GM23338 (cell line): ENCODE data around the gene BMPR1B. TPM values are rescaled to one million over a fixed set of nuclear protein-coding genes. Genes with fewer than 3 reads are reported as not detected.

ENCODE experiments used
- ATAC-seq: fragments of 200-7000 bp; cut with Tn5 transposase; 3 replicates; pipeline ENCODE4 v1.9.1; 2020
- DNase-seq: peaks from one replicate; pipeline ENCODE4 v3.0.0-alpha.2; 2015; ENCODE audit warnings: low spot score
- H2AFZ ChIP-seq: fragments of 200-600 bp; sonication (generic); 2 replicates; pipeline ENCODE4 v1.8.0; 2016; ENCODE audit warnings: antibody characterized with exemption, mild to moderate bottlenecking, moderate library complexity
- H3F3A ChIP-seq: fragments of 200-600 bp; sonication (generic); replicated peaks from 2 replicates; pipeline ENCODE4 v1.8.0; 2017; ENCODE audit warnings: antibody characterized with exemption, mixed run types, low read depth
- H3K27ac ChIP-seq: fragments of 200-600 bp; sonication (generic); 2 replicates; pipeline ENCODE4 v1.6.1; 2016; ENCODE audit warnings: low read depth
- H3K27me3 ChIP-seq: fragments of 200-600 bp; sonication (generic); 2 replicates; pipeline ENCODE4 v1.8.0; 2016; ENCODE audit warnings: mild to moderate bottlenecking, mixed run types, moderate library complexity; ENCODE audit not compliant: insufficient read depth
- H3K36me3 ChIP-seq: fragments of 200-600 bp; sonication (generic); 2 replicates; pipeline ENCODE4 v1.8.0; 2016; ENCODE audit warnings: mild to moderate bottlenecking; ENCODE audit not compliant: insufficient read depth
- H3K4me1 ChIP-seq: fragments of 200-600 bp; sonication (generic); 2 replicates; pipeline ENCODE4 v1.8.0; 2016; ENCODE audit warnings: mild to moderate bottlenecking, moderate library complexity; ENCODE audit not compliant: insufficient read depth
- H3K4me2 ChIP-seq: fragments of 200-600 bp; sonication (generic); 2 replicates; pipeline ENCODE4 v1.7.1; 2017; ENCODE audit warnings: mixed run types
- H3K4me3 ChIP-seq: fragments of 200-600 bp; sonication (generic); 2 replicates; pipeline ENCODE4 v1.6.1; 2016; ENCODE audit warnings: mixed run types
- H3K79me2 ChIP-seq: fragments of 200-600 bp; sonication (generic); replicated peaks from 2 replicates; pipeline ENCODE4 v1.8.0; 2017; ENCODE audit warnings: mild to moderate bottlenecking; ENCODE audit not compliant: insufficient read depth
- H3K9me2 ChIP-seq: fragments of 200-600 bp; sonication (generic); 2 replicates; pipeline ENCODE4 v1.8.0; 2017; ENCODE audit not compliant: insufficient read depth
- H4K20me1 ChIP-seq: fragments of 200-600 bp; sonication (generic); replicated peaks from 2 replicates; pipeline ENCODE4 v1.8.0; 2017; ENCODE audit warnings: mild to moderate bottlenecking; ENCODE audit not compliant: insufficient read depth
- H3K27ac Mint-ChIP-seq: 2 replicates; pipeline ENCODE4 v1.8.0; 2020; ENCODE audit warnings: inconsistent platforms, mild to moderate bottlenecking, moderate library complexity, mixed read lengths
- H3K27me3 Mint-ChIP-seq: 3 replicates; pipeline ENCODE4 v1.8.0; 2022; ENCODE audit warnings: low read depth, mild to moderate bottlenecking, moderate library complexity, mixed read lengths, inconsistent platforms; ENCODE audit not compliant: insufficient read depth, poor library complexity
- H3K36me3 Mint-ChIP-seq: 3 replicates; pipeline ENCODE4 v1.8.0; 2021; ENCODE audit warnings: low read depth, mild to moderate bottlenecking, inconsistent platforms, moderate library complexity, mixed read lengths
- H3K4me1 Mint-ChIP-seq: 3 replicates; pipeline ENCODE4 v1.8.0; 2020; ENCODE audit warnings: mild to moderate bottlenecking, inconsistent platforms, mixed read lengths
- H3K4me3 Mint-ChIP-seq: 3 replicates; pipeline ENCODE4 v1.8.0; 2021; ENCODE audit warnings: moderate library complexity, mild to moderate bottlenecking, inconsistent platforms, mixed read lengths
- H3K9me3 Mint-ChIP-seq: 3 replicates; pipeline ENCODE4 v1.8.0; 2020; ENCODE audit warnings: moderate library complexity, mild to moderate bottlenecking, inconsistent platforms, mixed read lengths
- CREB1 ChIP-seq: fragments of 250-450 bp; sonication (Bioruptor Pico); IDR thresholded peaks from 2 replicates; pipeline ENCODE4 v1.5.0; 2020; ENCODE audit warnings: low read depth, mild to moderate bottlenecking, moderate library complexity
- EZH2 ChIP-seq: fragments of 200-600 bp; sonication (generic); IDR thresholded peaks from one replicate; pipeline ENCODE4 v1.8.0; 2017; ENCODE audit warnings: antibody characterized with exemption, mild to moderate bottlenecking, low read depth; ENCODE audit not compliant: unreplicated experiment
- EZH2phosphoT487 ChIP-seq: fragments of 200-600 bp; sonication (generic); IDR thresholded peaks from one replicate; pipeline ENCODE4 v1.8.1; 2018; ENCODE audit warnings: antibody characterized with exemption; ENCODE audit not compliant: unreplicated experiment
- JUNB ChIP-seq: IDR thresholded peaks from one replicate; pipeline ENCODE4 v1.6.1; 2016; ENCODE audit warnings: antibody characterized with exemption; ENCODE audit not compliant: unreplicated experiment
- NANOG ChIP-seq: IDR thresholded peaks from 2 replicates; pipeline ENCODE4 v1.6.1; 2016; ENCODE audit warnings: antibody characterized with exemption, borderline replicate concordance
- POLR2AphosphoS5 ChIP-seq: IDR thresholded peaks from 2 replicates; pipeline ENCODE4 v1.6.1; 2016; ENCODE audit warnings: antibody characterized with exemption, low read depth
- STAT1 ChIP-seq: IDR thresholded peaks from one replicate; pipeline ENCODE4 v1.6.1; 2016; ENCODE audit warnings: antibody characterized with exemption; ENCODE audit not compliant: unreplicated experiment
- ZNF114 ChIP-seq: fragments of 250-450 bp; sonication (Bioruptor Pico); IDR thresholded peaks from 2 replicates; pipeline ENCODE4 v1.5.0; 2020; ENCODE audit warnings: mild to moderate bottlenecking, moderate library complexity
- polyA plus RNA-seq: library from polyadenylated mRNA; unstranded; fragments of >200 nt; fragmentation: Nextera tagmentation; extraction: Ambion mirVana; gene quantifications from 2 replicates; pipeline ENCODE4 v1.2.1, GENCODE V29; 2016
- total RNA-seq: library from RNA; depleted of rRNA; stranded (reverse); fragments of >200 nt; shearing (Covaris generic); gene quantifications from 2 replicates; pipeline ENCODE4 v1.2.3, GENCODE V29; 2014
- TF ChIP-seq, protein P1 (sequence below): IDR thresholded peaks from 2 replicates; pipeline ENCODE4 v1.6.1; 2016; ENCODE audit warnings: antibody characterized with exemption
- TF ChIP-seq, protein P2 (sequence below): IDR thresholded peaks from one replicate; pipeline ENCODE4 v1.6.1; 2018; ENCODE audit warnings: antibody characterized with exemption; ENCODE audit not compliant: unreplicated experiment
- TF ChIP-seq, protein P3 (sequence below), 2 experiments: fragments of 200-600 bp in 1 of 2; sonication (generic) in 1 of 2; conservative IDR thresholded peaks; 2 replicates each; pipeline versions ENCODE4 v1.5.1 to v1.6.1; 2016 to 2017; ENCODE audit warnings: antibody characterized with exemption in 2 of 2, low read depth in 2 of 2, mild to moderate bottlenecking in 2 of 2, moderate library complexity in 1 of 2

BMPR1B gene
- total and polyA plus RNA-seq, 2 experiments from 2014 or later = 0.48 to 1.0 TPM

DNA sequence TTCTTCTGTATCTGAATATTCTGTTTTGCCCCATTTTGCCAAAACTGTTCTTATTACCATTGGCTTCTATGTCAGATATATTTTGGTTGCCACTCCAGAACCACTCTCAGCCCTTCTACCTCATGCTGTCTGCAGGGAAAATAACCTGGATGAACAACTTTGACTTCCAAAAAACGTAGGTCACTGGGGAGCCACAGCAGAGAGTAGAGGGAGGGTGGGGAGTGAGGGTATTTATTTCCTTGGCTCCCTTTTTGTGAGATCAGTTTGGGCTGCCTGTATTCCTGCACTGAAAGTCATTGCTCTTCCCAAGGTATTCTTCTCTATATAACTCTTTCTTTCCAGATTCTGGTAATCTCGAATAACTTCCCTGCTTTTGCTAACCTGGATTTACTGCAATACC lies 6.3 kb downstream of the BMPR1B start:
- no peak overlapping the region for H3K4me3 ChIP-seq

DNA sequence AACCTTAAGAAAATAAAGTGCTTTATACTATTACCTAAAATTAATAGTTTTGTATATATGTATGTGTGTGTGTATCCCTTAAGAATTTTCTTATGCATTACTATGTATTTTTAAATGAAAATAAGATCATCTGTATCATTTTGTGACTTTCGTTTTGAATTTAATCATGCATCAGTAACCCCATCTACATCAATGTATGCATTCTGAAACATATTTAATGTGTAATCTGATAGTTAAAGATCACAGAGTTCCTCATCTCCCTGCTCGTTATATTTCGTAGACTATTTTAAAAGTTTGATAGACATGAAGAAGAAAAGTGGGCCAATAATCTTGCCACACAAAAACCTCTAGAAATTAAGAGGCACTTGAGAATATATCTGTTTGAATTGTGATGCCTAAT lies 7.4 kb downstream of the BMPR1B start:
- Mint-ChIP-seq H3K4me3 (no peak overlapping the region), H3K36me3 (no peaks in the 10 kb centered on the region), H3K27ac (no peak overlapping the region), H3K4me1 (peaks cover 9% of the 10 kb centered on the region; the same call in 2 of the 3 replicates), H3K9me3 (no peaks in the 10 kb centered on the region), H3K27me3 (peaks cover 5% of the 10 kb centered on the region)
- Histone ChIP-seq H3K4me3 (no peak overlapping the region), H3K79me2 (no peaks in the 10 kb centered on the region), H3K27ac (no peak overlapping the region), H3K4me2 (no peak overlapping the region), H3K27me3 (peaks cover 10% of the 10 kb centered on the region), H2AFZ (no peak overlapping the region), H4K20me1 (no peaks in the 10 kb centered on the region), H3K36me3 (no peaks in the 10 kb centered on the region), H3F3A (no peaks in the 10 kb centered on the region), H3K9me2 (no peaks in the 10 kb centered on the region), H3K4me1 (peaks cover 5% of the 10 kb centered on the region; the same call in 1 of the 2 replicates)
- no peak for DNase-seq
- no peak for ATAC-seq
- no peak for TF ChIP-seq STAT1
- TF ChIP-seq, protein P1, sequence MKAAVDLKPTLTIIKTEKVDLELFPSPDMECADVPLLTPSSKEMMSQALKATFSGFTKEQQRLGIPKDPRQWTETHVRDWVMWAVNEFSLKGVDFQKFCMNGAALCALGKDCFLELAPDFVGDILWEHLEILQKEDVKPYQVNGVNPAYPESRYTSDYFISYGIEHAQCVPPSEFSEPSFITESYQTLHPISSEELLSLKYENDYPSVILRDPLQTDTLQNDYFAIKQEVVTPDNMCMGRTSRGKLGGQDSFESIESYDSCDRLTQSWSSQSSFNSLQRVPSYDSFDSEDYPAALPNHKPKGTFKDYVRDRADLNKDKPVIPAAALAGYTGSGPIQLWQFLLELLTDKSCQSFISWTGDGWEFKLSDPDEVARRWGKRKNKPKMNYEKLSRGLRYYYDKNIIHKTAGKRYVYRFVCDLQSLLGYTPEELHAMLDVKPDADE = no peak
- no peak for TF ChIP-seq EZH2
- TF ChIP-seq CREB1 = no peak
- no peak for TF ChIP-seq EZH2phosphoT487
- TF ChIP-seq ZNF114 (CRISPR knock-in tag) = no peak

More for the DNA sequence above, 6.3 kb downstream of the BMPR1B start:
- no peaks in the 10 kb centered on the region for H3K9me2 ChIP-seq
- no peaks in the 10 kb centered on the region for H3K36me3 Mint-ChIP-seq
- TF ChIP-seq, protein P1 = no peak
- TF ChIP-seq, protein P2, sequence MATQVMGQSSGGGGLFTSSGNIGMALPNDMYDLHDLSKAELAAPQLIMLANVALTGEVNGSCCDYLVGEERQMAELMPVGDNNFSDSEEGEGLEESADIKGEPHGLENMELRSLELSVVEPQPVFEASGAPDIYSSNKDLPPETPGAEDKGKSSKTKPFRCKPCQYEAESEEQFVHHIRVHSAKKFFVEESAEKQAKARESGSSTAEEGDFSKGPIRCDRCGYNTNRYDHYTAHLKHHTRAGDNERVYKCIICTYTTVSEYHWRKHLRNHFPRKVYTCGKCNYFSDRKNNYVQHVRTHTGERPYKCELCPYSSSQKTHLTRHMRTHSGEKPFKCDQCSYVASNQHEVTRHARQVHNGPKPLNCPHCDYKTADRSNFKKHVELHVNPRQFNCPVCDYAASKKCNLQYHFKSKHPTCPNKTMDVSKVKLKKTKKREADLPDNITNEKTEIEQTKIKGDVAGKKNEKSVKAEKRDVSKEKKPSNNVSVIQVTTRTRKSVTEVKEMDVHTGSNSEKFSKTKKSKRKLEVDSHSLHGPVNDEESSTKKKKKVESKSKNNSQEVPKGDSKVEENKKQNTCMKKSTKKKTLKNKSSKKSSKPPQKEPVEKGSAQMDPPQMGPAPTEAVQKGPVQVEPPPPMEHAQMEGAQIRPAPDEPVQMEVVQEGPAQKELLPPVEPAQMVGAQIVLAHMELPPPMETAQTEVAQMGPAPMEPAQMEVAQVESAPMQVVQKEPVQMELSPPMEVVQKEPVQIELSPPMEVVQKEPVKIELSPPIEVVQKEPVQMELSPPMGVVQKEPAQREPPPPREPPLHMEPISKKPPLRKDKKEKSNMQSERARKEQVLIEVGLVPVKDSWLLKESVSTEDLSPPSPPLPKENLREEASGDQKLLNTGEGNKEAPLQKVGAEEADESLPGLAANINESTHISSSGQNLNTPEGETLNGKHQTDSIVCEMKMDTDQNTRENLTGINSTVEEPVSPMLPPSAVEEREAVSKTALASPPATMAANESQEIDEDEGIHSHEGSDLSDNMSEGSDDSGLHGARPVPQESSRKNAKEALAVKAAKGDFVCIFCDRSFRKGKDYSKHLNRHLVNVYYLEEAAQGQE = no peak
- TF ChIP-seq JUNB (no peak), NANOG (no peak), POLR2AphosphoS5 (no peak)
- TF ChIP-seq, protein P3, sequence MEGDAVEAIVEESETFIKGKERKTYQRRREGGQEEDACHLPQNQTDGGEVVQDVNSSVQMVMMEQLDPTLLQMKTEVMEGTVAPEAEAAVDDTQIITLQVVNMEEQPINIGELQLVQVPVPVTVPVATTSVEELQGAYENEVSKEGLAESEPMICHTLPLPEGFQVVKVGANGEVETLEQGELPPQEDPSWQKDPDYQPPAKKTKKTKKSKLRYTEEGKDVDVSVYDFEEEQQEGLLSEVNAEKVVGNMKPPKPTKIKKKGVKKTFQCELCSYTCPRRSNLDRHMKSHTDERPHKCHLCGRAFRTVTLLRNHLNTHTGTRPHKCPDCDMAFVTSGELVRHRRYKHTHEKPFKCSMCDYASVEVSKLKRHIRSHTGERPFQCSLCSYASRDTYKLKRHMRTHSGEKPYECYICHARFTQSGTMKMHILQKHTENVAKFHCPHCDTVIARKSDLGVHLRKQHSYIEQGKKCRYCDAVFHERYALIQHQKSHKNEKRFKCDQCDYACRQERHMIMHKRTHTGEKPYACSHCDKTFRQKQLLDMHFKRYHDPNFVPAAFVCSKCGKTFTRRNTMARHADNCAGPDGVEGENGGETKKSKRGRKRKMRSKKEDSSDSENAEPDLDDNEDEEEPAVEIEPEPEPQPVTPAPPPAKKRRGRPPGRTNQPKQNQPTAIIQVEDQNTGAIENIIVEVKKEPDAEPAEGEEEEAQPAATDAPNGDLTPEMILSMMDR (conservative IDR thresholded peaks at IDR 0.05; ENCODE audit: low read depth in 2 of 2) = no peak
- H3F3A ChIP-seq = no peaks in the 10 kb centered on the region
- peaks cover 5% of the 10 kb centered on the region; the same call in 1 of the 2 replicates for H3K4me1 ChIP-seq
- no peaks in the 10 kb centered on the region for H3K9me3 Mint-ChIP-seq
- no peak for DNase-seq
- H3K36me3 ChIP-seq = no peaks in the 10 kb centered on the region
- H4K20me1 ChIP-seq = no peaks in the 10 kb centered on the region
- H2AFZ ChIP-seq = no peak overlapping the region
- H3K4me1 Mint-ChIP-seq = peaks cover 9% of the 10 kb centered on the region; the same call in 2 of the 3 replicates
- H3K27ac Mint-ChIP-seq = no peak overlapping the region
- H3K27me3 Mint-ChIP-seq = peaks cover 16% of the 10 kb centered on the region
- H3K4me2 ChIP-seq = no peak overlapping the region
- H3K4me3 Mint-ChIP-seq = no peak overlapping the region
- no peak overlapping the region for H3K27ac ChIP-seq
- H3K79me2 ChIP-seq = no peaks in the 10 kb centered on the region
- H3K27me3 ChIP-seq = peaks cover 21% of the 10 kb centered on the region
- no peak for ATAC-seq
